ENCODE results near the gene BCAS1.

GRCh38 chr20:54013471-54013870 lies 56.9 kb downstream of the BCAS1 start:
- TF ChIP-seq POLR2AphosphoS5 (IDR thresholded peaks at IDR 0.05) (no peak), CTCF (IDR thresholded peaks at IDR 0.05 in 8 of 11, conservative IDR thresholded peaks at IDR 0.05 in 3 of 11) (no peak), POLR2A (IDR thresholded peaks at IDR 0.05) (no peak)
